ENCODE measurements around the gene GPR39.

GRCh38 chr2:132417430-132418035 lies 928 bp downstream of the GPR39 start:
- TF ChIP-seq CTCF (conservative IDR thresholded peaks at IDR 0.05; ENCODE audit: low read depth, low read length) (no peak), EZH2 (IDR thresholded peaks at IDR 0.05; ENCODE audit: low read length, unreplicated experiment) (no peak)

Measured in PC-3 (cell line).